CD8-positive, alpha-beta memory T cell (primary cell): ENCODE results near the gene LINC00237. TPM values are rescaled to one million over a fixed set of nuclear protein-coding genes. Genes with fewer than 3 reads are reported as not detected.
A peak's percentile ranks its signal among the peaks of the same experiment; 100 is the strongest.

ENCODE experiments used
- CTCF ChIA-PET: fragments of 350-600 bp; sonication (Branson Sonifier 250); formaldehyde crosslinking; loops from one replicate; lab custom pipeline; 2021; ENCODE audit warnings: antibody characterized with exemption; lab: Charles Lee
- POLR2A ChIA-PET: fragments of 350-600 bp; sonication (Branson Sonifier 250); formaldehyde crosslinking; loops from one replicate; lab custom pipeline; 2021; ENCODE audit warnings: antibody characterized with exemption; lab: Charles Lee
- DNase-seq, 5 donors: peaks; one replicate each; pipeline versions ENCODE4 v3.0.0 to v3.0.0-alpha.2; 2020 to 2022; ENCODE audit warnings: mixed read lengths in 1 of 5
- H3K27ac ChIP-seq: one replicate; pipeline ENCODE4 v1.7.0; 2013; ENCODE audit warnings: low read depth, mild to moderate bottlenecking, low read length, moderate library complexity
- H3K27me3 ChIP-seq: 2 replicates; pipeline ENCODE4 v1.7.0; 2013; ENCODE audit warnings: low read length, mild to moderate bottlenecking; ENCODE audit not compliant: insufficient read depth, poor library complexity, severe bottlenecking
- H3K36me3 ChIP-seq: 2 replicates; pipeline ENCODE4 v1.7.0; 2013; ENCODE audit warnings: mild to moderate bottlenecking, low read length, moderate library complexity; ENCODE audit not compliant: insufficient read depth
- H3K4me1 ChIP-seq: 2 replicates; pipeline ENCODE4 v1.7.0; 2013; ENCODE audit warnings: mild to moderate bottlenecking, low read length, moderate library complexity; ENCODE audit not compliant: insufficient read depth
- H3K4me3 ChIP-seq: 2 replicates; pipeline ENCODE4 v1.7.0; 2013; ENCODE audit warnings: mild to moderate bottlenecking, low read length
- H3K9me3 ChIP-seq: 2 replicates; pipeline ENCODE4 v1.7.0; 2013; ENCODE audit warnings: mild to moderate bottlenecking, low read length
- H3K27ac Mint-ChIP-seq, 8 donors: one replicate each; pipeline ENCODE4 v1.8.0; 2020 to 2021; ENCODE audit warnings: mixed read lengths in 8 of 8, mild to moderate bottlenecking in 6 of 8, inconsistent platforms in 3 of 8, moderate library complexity in 3 of 8
- H3K27me3 Mint-ChIP-seq, 2 donors: one replicate each; pipeline ENCODE4 v1.8.0; 2020 to 2021; ENCODE audit warnings: mixed read lengths in 2 of 2, mild to moderate bottlenecking in 1 of 2, moderate library complexity in 1 of 2
- H3K36me3 Mint-ChIP-seq, 3 donors: one replicate each; pipeline ENCODE4 v1.8.0; 2020 to 2021; ENCODE audit warnings: mixed read lengths in 3 of 3, inconsistent platforms in 1 of 3, mild to moderate bottlenecking in 1 of 3
- H3K4me1 Mint-ChIP-seq, 3 donors: one replicate each; pipeline ENCODE4 v1.8.0; 2020 to 2021; ENCODE audit warnings: mixed read lengths in 3 of 3, inconsistent platforms in 1 of 3, mild to moderate bottlenecking in 1 of 3
- H3K4me3 Mint-ChIP-seq, 7 donors: one replicate each; pipeline ENCODE4 v1.8.0; 2020 to 2021; ENCODE audit warnings: mixed read lengths in 7 of 7, mild to moderate bottlenecking in 6 of 7, moderate library complexity in 4 of 7, inconsistent platforms in 2 of 7
- H3K9me3 Mint-ChIP-seq, 5 donors: one replicate each; pipeline ENCODE4 v1.8.0; 2020 to 2022; ENCODE audit warnings: mixed read lengths in 5 of 5, mild to moderate bottlenecking in 3 of 5, moderate library complexity in 2 of 5, inconsistent platforms in 1 of 5
- polyA plus RNA-seq: library from polyadenylated mRNA; unstranded; fragments of 300-500 nt; fragmentation: Illumina TruSeq; gene quantifications from one replicate; pipeline ENCODE4 v1.2.3, GENCODE V29; 2021
- total RNA-seq, 2 experiments: library from RNA; stranded (reverse); gene quantifications; one replicate each; pipeline ENCODE4 v1.2.3, GENCODE V29; 2021

The LINC00237 gene
- total and polyA plus RNA-seq, 3 experiments from 2014 or later, result not detected

DNA sequence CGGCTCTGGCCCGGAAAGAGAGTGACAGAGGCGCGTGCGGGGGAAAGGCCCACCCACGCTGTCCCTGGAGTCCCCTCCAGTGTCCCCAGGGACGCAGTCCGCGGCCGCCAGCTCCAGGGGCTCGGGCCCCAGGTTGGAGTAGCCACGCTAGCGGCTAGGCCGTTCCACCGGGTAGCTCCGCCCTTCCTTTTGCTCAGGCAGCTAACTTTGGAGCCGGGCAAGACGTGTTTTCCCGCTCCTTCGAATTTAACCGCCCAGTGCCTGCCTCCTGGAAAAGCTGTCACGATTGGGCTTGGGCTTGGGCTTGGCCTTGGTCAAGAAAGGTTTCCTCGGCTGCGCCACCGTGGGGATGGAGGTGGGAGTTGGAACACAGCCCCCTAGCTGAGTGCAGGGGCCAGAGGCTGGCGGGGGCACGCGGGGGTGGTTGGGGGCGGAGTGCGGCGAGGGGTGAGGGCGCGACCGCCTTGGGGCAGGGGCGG, 4.7 kb downstream of the LINC00237 start:
- ChIA-PET POLR2A (interaction anchor here (1.9 kb wide), 1 partner anchor 24 kb away, joined by 7 read pairs; the partner anchor contains the start of gene KIZ), CTCF (interaction anchor here (1.5 to 2.5 kb wide), 2 partner anchors 24 to 52 kb away, joined by 5 to 9 read pairs; partner anchors contain the start of gene KIZ)
- H3K27ac Mint-ChIP-seq, result peak overlapping the region in 3 of 8 donors; percentile 27 to 90 (median 83)
- H3K9me3 ChIP-seq, result no peaks in the 10 kb centered on the region
- H3K4me1 ChIP-seq, result peaks cover 44% of the 10 kb centered on the region
- peak overlapping the region; percentile 84 to 96 (median 89) for H3K4me3 Mint-ChIP-seq
- peaks cover 84% of the 10 kb centered on the region for H3K27me3 ChIP-seq
- H3K4me3 ChIP-seq, result peak overlapping the region; percentile 60
- peaks cover 0 to 7% (median 0%) of the 10 kb centered on the region in 3 donors for H3K36me3 Mint-ChIP-seq
- H3K36me3 ChIP-seq, result no peaks in the 10 kb centered on the region
- H3K27ac ChIP-seq, result no peak overlapping the region
- H3K4me1 Mint-ChIP-seq, result peaks cover 35 to 79% (median 51%) of the 10 kb centered on the region in 3 donors
- peaks cover 82 to 87% of the 10 kb centered on the region in 2 donors for H3K27me3 Mint-ChIP-seq
- DNase-seq, result no peak
- H3K9me3 Mint-ChIP-seq, result peaks cover 0 to 3% (median 0%) of the 10 kb centered on the region in 5 donors

DNA sequence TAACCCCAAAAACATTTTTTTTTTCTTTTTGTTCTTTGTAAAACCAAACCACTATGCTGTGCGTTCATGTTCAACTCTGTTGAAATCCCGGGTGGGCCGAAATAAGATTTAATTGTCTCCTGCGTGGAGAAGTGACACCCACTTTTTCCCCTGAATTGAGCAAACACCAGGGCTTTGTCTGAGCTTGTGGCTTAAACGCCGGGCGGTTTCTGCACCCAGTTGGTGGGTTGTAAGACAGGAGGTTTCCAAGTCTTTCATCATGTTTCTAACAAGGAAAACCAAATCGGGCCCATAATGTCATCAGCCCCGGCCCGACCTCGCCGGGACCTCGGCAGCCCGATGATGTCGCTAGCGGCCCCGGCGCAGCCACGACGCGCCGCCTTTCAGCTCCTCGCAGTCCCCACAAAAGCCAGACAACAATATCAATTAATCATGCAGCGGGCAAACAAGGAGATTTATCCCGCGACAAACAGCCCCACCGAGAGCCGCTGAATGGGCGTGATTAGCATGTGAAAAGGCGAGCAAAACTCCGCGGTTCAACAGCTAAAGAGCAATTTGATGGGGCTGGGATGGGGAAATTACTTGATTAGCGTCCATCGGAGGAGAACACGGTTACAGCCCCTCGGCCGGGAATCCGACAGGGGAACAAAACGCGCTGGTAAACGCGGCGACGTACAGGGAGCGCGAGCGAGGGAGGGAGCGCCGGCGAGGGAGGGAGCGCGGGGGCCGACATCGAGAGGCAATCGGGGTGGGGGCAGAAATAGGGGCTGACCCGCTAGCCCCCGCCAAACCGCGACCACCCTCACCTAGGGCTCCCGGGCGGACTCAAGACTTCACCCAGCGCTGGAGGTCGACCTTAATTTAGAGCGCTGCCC, 5.3 kb downstream of the LINC00237 start:
- Mint-ChIP-seq H3K4me1 (peaks cover 34 to 72% (median 51%) of the 10 kb centered on the region in 3 donors), H3K4me3 (peak overlapping the region; percentile 84 to 97 (median 89)), H3K36me3 (peaks cover 0 to 7% (median 0%) of the 10 kb centered on the region in 3 donors), H3K27me3 (peaks cover 79 to 85% of the 10 kb centered on the region in 2 donors), H3K9me3 (peaks cover 0 to 3% (median 0%) of the 10 kb centered on the region in 5 donors), H3K27ac (peak overlapping the region; percentile 81 to 97 (median 86))
- Histone ChIP-seq H3K27me3 (peaks cover 80% of the 10 kb centered on the region), H3K9me3 (no peaks in the 10 kb centered on the region), H3K4me1 (peaks cover 44% of the 10 kb centered on the region), H3K4me3 (peak overlapping the region; percentile 60), H3K27ac (peak overlapping the region; percentile 38), H3K36me3 (no peaks in the 10 kb centered on the region)
- POLR2A ChIA-PET, result interaction anchor here (1.4 to 1.9 kb wide), 2 partner anchors 25 kb away, joined by 6 to 7 read pairs; partner anchors contain the start of gene KIZ
- DNase-seq, result peak in 2 of 5 donors; percentile 6 to 24
- CTCF ChIA-PET, result interaction anchor here (1.5 to 2.5 kb wide), 2 partner anchors 25 to 52 kb away, joined by 5 to 9 read pairs; partner anchors contain the start of gene KIZ

DNA sequence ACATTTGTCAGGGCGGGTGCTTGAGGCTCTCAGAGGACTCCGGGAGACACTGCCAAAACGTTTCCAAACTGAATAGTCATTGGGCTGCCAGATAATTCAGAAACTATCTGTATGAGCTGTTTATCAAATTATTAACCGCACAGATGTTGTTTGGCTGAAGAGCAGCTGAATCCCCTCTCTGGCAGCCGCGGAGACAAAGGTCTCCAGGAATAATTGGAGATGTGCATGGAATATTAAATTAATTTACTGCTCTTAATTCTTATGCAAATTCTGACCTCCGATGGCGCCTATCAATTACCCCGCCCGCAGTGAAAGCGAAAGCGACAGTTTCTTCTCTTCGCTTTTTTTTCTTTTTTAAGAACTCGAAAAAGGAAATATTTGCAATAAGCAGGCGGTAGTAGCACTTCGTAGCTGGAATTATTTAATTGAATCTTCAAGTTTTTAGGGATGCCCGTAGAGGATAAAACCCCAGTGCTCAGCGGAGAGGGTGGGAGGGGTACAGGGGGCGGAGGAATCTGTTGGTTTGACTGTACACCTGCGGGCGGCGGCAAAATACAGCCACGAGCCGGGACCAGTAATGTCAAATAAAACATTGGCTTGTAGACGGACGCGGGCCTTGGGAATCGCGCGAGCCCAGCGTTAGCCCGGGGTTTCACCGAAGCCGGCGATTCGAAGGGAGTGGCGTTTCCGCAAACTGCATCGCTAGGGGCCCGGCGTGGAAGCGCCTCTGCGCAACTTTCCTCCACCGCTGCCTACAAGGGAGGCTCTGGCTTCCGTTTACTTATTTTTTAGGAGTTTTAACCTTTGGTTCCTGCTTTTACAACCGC, 6.2 kb downstream of the LINC00237 start:
- Histone ChIP-seq H3K36me3 (no peaks in the 10 kb centered on the region), H3K4me1 (peaks cover 41% of the 10 kb centered on the region), H3K27me3 (peaks cover 72% of the 10 kb centered on the region), H3K27ac (peak overlapping the region; percentile 39), H3K4me3 (peak overlapping the region; percentile 60), H3K9me3 (no peaks in the 10 kb centered on the region)
- H3K27me3 Mint-ChIP-seq, result peaks cover 75 to 83% of the 10 kb centered on the region in 2 donors
- peaks cover 34 to 67% (median 51%) of the 10 kb centered on the region in 3 donors for H3K4me1 Mint-ChIP-seq
- H3K27ac Mint-ChIP-seq, result peak overlapping the region; percentile 66 to 97 (median 83)
- peaks cover 0 to 3% (median 0%) of the 10 kb centered on the region in 5 donors for H3K9me3 Mint-ChIP-seq
- ChIA-PET CTCF (no interaction called here), POLR2A (interaction anchor here (1.4 kb wide), 1 partner anchor 26 kb away, joined by 6 read pairs; the partner anchor contains the start of gene KIZ)
- H3K4me3 Mint-ChIP-seq, result peak overlapping the region; percentile 84 to 97 (median 89)
- peaks cover 0 to 7% (median 0%) of the 10 kb centered on the region in 3 donors for H3K36me3 Mint-ChIP-seq
- DNase-seq, result peak; percentile 31 to 69 (median 45)

DNA sequence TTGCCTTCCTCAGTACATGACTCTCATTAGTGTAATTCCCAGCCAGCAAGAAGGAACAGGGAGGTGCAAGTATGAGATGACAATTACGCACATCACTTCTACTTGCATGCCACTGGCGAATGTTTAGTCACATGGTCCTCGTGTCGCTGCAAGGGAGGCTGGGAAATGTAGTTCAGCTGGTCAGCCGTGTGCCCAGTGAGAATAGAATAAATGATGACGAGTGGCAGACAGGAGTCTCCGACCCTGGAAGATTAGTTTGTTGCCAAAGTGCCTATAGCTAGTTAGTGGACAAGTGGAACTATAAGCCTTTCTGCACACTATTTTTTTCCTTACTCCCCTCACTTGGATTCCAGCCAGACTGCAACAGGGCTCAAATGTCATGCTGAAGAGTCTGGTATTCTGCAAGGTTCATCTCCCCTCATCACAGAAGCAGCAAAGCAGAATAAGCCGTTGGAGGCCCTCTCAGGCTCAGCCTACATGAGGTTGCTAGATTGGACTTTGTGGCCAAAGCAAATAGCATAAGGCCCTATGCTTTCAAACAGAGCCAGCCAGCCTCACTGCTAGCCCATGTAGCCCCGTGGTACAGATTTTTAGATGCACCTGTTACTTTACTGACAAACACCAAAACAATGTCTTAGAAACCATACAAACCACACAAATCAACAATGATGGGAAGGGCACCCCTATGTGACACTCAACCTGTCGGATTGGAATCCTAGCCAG, 9.7 kb downstream of the LINC00237 start:
- no peak overlapping the region for H3K4me3 Mint-ChIP-seq

GRCh38 chr20:21092806-21093205, 13.4 kb downstream of the LINC00237 start:
- POLR2A ChIA-PET, result no interaction called here
- Histone ChIP-seq H3K4me1 (no peaks in the 10 kb centered on the region), H3K27ac (no peak overlapping the region), H3K4me3 (no peak overlapping the region), H3K27me3 (peaks cover 30% of the 10 kb centered on the region), H3K36me3 (no peaks in the 10 kb centered on the region), H3K9me3 (no peaks in the 10 kb centered on the region)
- Mint-ChIP-seq H3K27me3 (peaks cover 49 to 85% of the 10 kb centered on the region in 2 donors), H3K4me3 (no peak overlapping the region), H3K9me3 (no peaks in the 10 kb centered on the region), H3K4me1 (no peaks in the 10 kb centered on the region), H3K27ac (no peak overlapping the region), H3K36me3 (no peaks in the 10 kb centered on the region)
- DNase-seq, result no peak
- CTCF ChIA-PET, result no interaction called here

More for the DNA sequence above, 9.7 kb downstream of the LINC00237 start:
- H3K27me3 Mint-ChIP-seq, result peaks cover 61 to 81% of the 10 kb centered on the region in 2 donors
- H3K36me3 Mint-ChIP-seq, result peaks cover 0 to 7% (median 0%) of the 10 kb centered on the region in 3 donors
- no peak for DNase-seq
- H3K36me3 ChIP-seq, result no peaks in the 10 kb centered on the region
- H3K27ac ChIP-seq, result no peak overlapping the region
- no peaks in the 10 kb centered on the region for H3K9me3 ChIP-seq
- CTCF ChIA-PET, result no interaction called here
- peaks cover 20% of the 10 kb centered on the region for H3K4me1 ChIP-seq
- peaks cover 40% of the 10 kb centered on the region for H3K27me3 ChIP-seq
- no peaks in the 10 kb centered on the region for H3K9me3 Mint-ChIP-seq
- POLR2A ChIA-PET, result no interaction called here
- no peak overlapping the region for H3K4me3 ChIP-seq
- peaks cover 15 to 35% (median 28%) of the 10 kb centered on the region in 3 donors for H3K4me1 Mint-ChIP-seq
- no peak overlapping the region for H3K27ac Mint-ChIP-seq

DNA sequence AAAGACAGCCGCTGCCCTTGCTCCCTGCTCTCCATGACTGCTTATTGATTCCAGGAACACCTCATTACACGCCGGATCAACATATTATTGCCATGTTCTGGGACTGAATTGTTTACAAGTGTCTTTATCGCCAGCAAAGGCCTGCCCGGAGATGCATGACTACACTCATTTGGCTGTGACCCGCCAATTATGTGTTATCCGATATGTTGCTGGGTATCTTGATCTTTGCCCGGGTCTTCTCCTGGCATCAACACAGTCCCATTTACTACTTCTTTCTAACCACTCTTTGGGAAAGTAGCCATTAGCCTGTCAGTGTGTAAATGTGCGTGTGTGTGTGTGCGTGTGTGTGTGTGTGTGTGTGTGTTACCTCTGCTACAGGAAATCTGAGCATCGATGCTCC, 15.4 kb downstream of the LINC00237 start:
- Histone ChIP-seq H3K27ac (no peak overlapping the region), H3K36me3 (no peaks in the 10 kb centered on the region), H3K4me3 (no peak overlapping the region), H3K9me3 (no peaks in the 10 kb centered on the region), H3K27me3 (peaks cover 20% of the 10 kb centered on the region), H3K4me1 (no peaks in the 10 kb centered on the region)
- Mint-ChIP-seq H3K36me3 (no peaks in the 10 kb centered on the region), H3K4me3 (no peak overlapping the region), H3K27ac (no peak overlapping the region), H3K27me3 (peaks cover 40 to 76% of the 10 kb centered on the region in 2 donors), H3K9me3 (no peaks in the 10 kb centered on the region), H3K4me1 (no peaks in the 10 kb centered on the region)
- DNase-seq, result no peak
- ChIA-PET POLR2A (no interaction called here), CTCF (no interaction called here)

DNA sequence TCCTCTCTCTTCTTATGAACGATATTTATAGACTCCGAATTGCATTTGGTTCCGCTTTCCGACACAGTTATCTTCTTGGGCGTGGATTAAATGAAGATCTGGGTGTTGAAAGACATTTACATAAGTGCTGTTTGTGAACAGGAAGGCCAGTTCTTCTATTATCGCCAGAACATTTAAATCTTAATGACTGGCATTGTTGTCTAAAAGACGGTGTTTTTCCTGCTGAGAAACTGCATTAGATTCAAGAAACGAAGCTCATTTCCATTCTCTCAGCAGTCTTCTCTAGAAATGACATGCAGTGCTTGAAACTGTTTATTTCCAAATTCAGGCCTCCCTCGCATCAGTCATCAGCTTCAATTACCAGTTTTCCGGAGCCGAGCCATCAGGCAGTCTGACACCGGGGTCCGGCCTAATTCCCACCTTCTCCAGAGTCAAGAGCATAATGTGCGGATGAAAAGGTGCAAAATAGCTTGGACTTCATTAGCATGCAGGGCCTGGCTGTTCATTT, 16.0 kb downstream of the LINC00237 start:
- H3K27ac Mint-ChIP-seq, result peak overlapping the region in 1 of 8 donors; percentile 48
- no peaks in the 10 kb centered on the region for H3K4me1 ChIP-seq
- peaks cover 42 to 75% of the 10 kb centered on the region in 2 donors for H3K27me3 Mint-ChIP-seq
- POLR2A ChIA-PET, result no interaction called here
- H3K4me3 ChIP-seq, result no peak overlapping the region
- H3K36me3 Mint-ChIP-seq, result no peaks in the 10 kb centered on the region
- H3K27ac ChIP-seq, result no peak overlapping the region
- H3K9me3 ChIP-seq, result no peaks in the 10 kb centered on the region
- CTCF ChIA-PET, result no interaction called here
- H3K27me3 ChIP-seq, result peaks cover 20% of the 10 kb centered on the region
- no peaks in the 10 kb centered on the region for H3K36me3 ChIP-seq
- DNase-seq, result no peak
- peaks cover 0 to 2% (median 0%) of the 10 kb centered on the region in 5 donors for H3K9me3 Mint-ChIP-seq
- no peak overlapping the region for H3K4me3 Mint-ChIP-seq
- no peaks in the 10 kb centered on the region for H3K4me1 Mint-ChIP-seq
